OCI-LY3 (cell line): ENCODE data around the gene GFOD1.
"Not testable (repeated sequence)": the region's sequence is repeated elsewhere in the genome, so short reads cannot be mapped to it uniquely, and the experiment has no call there.

Experiments
- H2AFZ ChIP-seq: fragments of 200-600, 300-600 bp; shearing (Covaris generic); 2 replicates; pipeline ENCODE4 v1.6.0; 2014; ENCODE audit warnings: antibody characterized with exemption, low read depth, low read length
- H3K27ac ChIP-seq: fragments of 200-600, 300-600 bp; sonication (generic); 2 replicates; pipeline ENCODE4 v1.5.1; 2014; ENCODE audit warnings: mild to moderate bottlenecking, low read length, moderate library complexity, mixed read lengths
- H3K27me3 ChIP-seq: fragments of 200-600, 300-600 bp; sonication (generic); 2 replicates; pipeline ENCODE4 v1.6.1; 2014; ENCODE audit warnings: low read depth, low read length, mixed read lengths
- H3K36me3 ChIP-seq: fragments of 200-600, 300-600 bp; sonication (generic); replicated peaks from 2 replicates; pipeline ENCODE3; 2014; ENCODE audit warnings: low read depth, low read length, mixed read lengths
- H3K4me1 ChIP-seq: fragments of 300-600, 200-600 bp; sonication (generic); 2 replicates; pipeline ENCODE4 v1.6.1; 2014; ENCODE audit warnings: low read length, mixed read lengths
- H3K4me2 ChIP-seq: fragments of 200-600, 300-600 bp; sonication (generic); 2 replicates; pipeline ENCODE4 v1.6.1; 2014; ENCODE audit warnings: low read length, mixed read lengths
- H3K4me3 ChIP-seq: fragments of 300-600, 200-600 bp; sonication (generic); 2 replicates; pipeline ENCODE4 v1.5.1; 2014; ENCODE audit warnings: antibody characterized with exemption, mild to moderate bottlenecking, low read length, moderate library complexity
- H3K79me2 ChIP-seq: fragments of 300-600, 200-600 bp; shearing (Covaris generic); 2 replicates; pipeline ENCODE4 v1.6.1; 2014; ENCODE audit warnings: mild to moderate bottlenecking, low read length, mixed read lengths
- H3K9ac ChIP-seq: fragments of 300-600, 200-600 bp; shearing (Covaris generic); 2 replicates; pipeline ENCODE4 v1.6.0; 2014; ENCODE audit warnings: mild to moderate bottlenecking, low read length, moderate library complexity
- H3K9me3 ChIP-seq: fragments of 200-600, 300-600 bp; shearing (Covaris generic); 2 replicates; pipeline ENCODE4 v1.6.1; 2014; ENCODE audit warnings: low read length, mixed read lengths; ENCODE audit not compliant: insufficient read depth
- H4K20me1 ChIP-seq: fragments of 200-600, 300-600 bp; sonication (generic); 2 replicates; pipeline ENCODE4 v1.6.1; 2016; ENCODE audit warnings: low read length, mixed read lengths; ENCODE audit not compliant: insufficient read depth
- CTCF ChIP-seq: fragments of 200-600, 300-600 bp; sonication (generic); IDR thresholded peaks from 2 replicates; pipeline ENCODE4 v1.5.1; 2014; ENCODE audit warnings: antibody characterized with exemption, low read length, low read depth
- EZH2phosphoT487 ChIP-seq: fragments of 200-600 bp; shearing (Covaris generic); IDR thresholded peaks from 2 replicates; pipeline ENCODE4 v1.6.1; 2018; ENCODE audit warnings: antibody characterized with exemption, mixed run types, low read depth

GFOD1 gene

GRCh38 chr6:13461805-13462204, 25.6 kb downstream of the GFOD1 start:
- H2AFZ ChIP-seq = no peak overlapping the region
- no peaks in the 10 kb centered on the region for H3K79me2 ChIP-seq
- H3K4me1 ChIP-seq = no peaks in the 10 kb centered on the region
- no peak overlapping the region for H3K9ac ChIP-seq
- no peaks in the 10 kb centered on the region for H4K20me1 ChIP-seq
- no peaks in the 10 kb centered on the region for H3K27me3 ChIP-seq
- H3K9me3 ChIP-seq = no peaks in the 10 kb centered on the region
- no peaks in the 10 kb centered on the region for H3K36me3 ChIP-seq
- TF ChIP-seq CTCF = no peak
- TF ChIP-seq EZH2phosphoT487 = no peak
- no peak overlapping the region for H3K4me2 ChIP-seq
- no peak overlapping the region for H3K27ac ChIP-seq
- H3K4me3 ChIP-seq = no peak overlapping the region

DNA sequence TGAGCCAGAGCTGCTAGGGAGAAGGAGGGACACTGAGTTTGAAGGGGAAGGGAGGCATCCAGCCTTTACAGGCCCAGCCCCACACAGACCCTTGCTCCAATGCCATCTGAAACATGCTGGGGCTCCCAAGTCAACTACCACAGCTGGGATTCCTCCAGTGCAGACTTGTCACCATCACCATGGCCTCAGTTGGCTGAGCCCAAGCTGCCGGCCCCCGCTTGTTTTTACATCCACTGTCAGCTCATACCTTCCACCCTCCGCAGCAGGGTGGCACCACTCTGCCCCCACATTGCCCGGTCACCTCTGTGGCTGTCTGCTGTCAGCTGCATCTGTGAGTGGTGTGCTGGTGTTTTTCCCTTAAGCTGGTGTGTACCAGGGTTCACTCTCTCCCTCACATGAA, 26.1 kb downstream of the GFOD1 start:
- no peak overlapping the region for H2AFZ ChIP-seq
- H3K9me3 ChIP-seq = no peaks in the 10 kb centered on the region
- H3K79me2 ChIP-seq = no peaks in the 10 kb centered on the region
- H3K9ac ChIP-seq = no peak overlapping the region
- H3K27me3 ChIP-seq = no peaks in the 10 kb centered on the region
- H3K4me2 ChIP-seq = no peak overlapping the region
- H3K36me3 ChIP-seq = no peaks in the 10 kb centered on the region
- H3K27ac ChIP-seq = no peak overlapping the region
- no peaks in the 10 kb centered on the region for H4K20me1 ChIP-seq
- TF ChIP-seq EZH2phosphoT487 (no peak), CTCF (no peak)
- no peak overlapping the region for H3K4me3 ChIP-seq
- H3K4me1 ChIP-seq = no peaks in the 10 kb centered on the region

- not testable (repeated sequence) for H3K79me2 ChIP-seq, H3K9ac ChIP-seq, H3K4me1 ChIP-seq, H4K20me1 ChIP-seq, H3K27me3 ChIP-seq, H3K36me3 ChIP-seq, H3K27ac ChIP-seq, H2AFZ ChIP-seq, H3K9me3 ChIP-seq, H3K4me2 ChIP-seq, H3K4me3 ChIP-seq
Measured at GRCh38 chr6:13460289-13460688, 27.1 kb downstream of the GFOD1 start.

GRCh38 chr6:13457577-13457976, 29.8 kb downstream of the GFOD1 start:
- Histone ChIP-seq H2AFZ (no peak overlapping the region), H3K4me2 (no peak overlapping the region), H3K36me3 (no peaks in the 10 kb centered on the region), H3K4me3 (no peak overlapping the region), H3K27ac (no peak overlapping the region), H4K20me1 (no peaks in the 10 kb centered on the region), H3K27me3 (no peaks in the 10 kb centered on the region), H3K9ac (no peak overlapping the region), H3K79me2 (no peaks in the 10 kb centered on the region), H3K4me1 (no peaks in the 10 kb centered on the region), H3K9me3 (no peaks in the 10 kb centered on the region)
- TF ChIP-seq EZH2phosphoT487 (no peak), CTCF (no peak)

- no peaks in the 10 kb centered on the region for H3K36me3 ChIP-seq
- H3K9ac ChIP-seq = no peak overlapping the region
- H3K27ac ChIP-seq = no peak overlapping the region
- no peaks in the 10 kb centered on the region for H3K79me2 ChIP-seq
- no peaks in the 10 kb centered on the region for H4K20me1 ChIP-seq
- H3K9me3 ChIP-seq = no peaks in the 10 kb centered on the region
- TF ChIP-seq EZH2phosphoT487 (no peak), CTCF (no peak)
- H3K4me2 ChIP-seq = no peak overlapping the region
- H3K4me3 ChIP-seq = no peak overlapping the region
- H2AFZ ChIP-seq = no peak overlapping the region
- H3K4me1 ChIP-seq = no peaks in the 10 kb centered on the region
- no peaks in the 10 kb centered on the region for H3K27me3 ChIP-seq
Measured at GRCh38 chr6:13455552-13455966, 31.8 kb downstream of the GFOD1 start.
